Brain microvascular endothelial cell (primary cell): ENCODE results near the gene RPL41.

Source experiments
- DNase-seq: peaks from one replicate; pipeline ENCODE4 v3.0.0-alpha.2; 2020
- H3K27ac ChIP-seq: fragments of 250-450 bp; sonication (Bioruptor Pico); 2 replicates; pipeline ENCODE4 v1.5.1; 2020; ENCODE audit warnings: mild to moderate bottlenecking, moderate library complexity
- H3K27me3 ChIP-seq: fragments of 250-450 bp; sonication (Bioruptor Pico); replicated peaks from 2 replicates; pipeline ENCODE4 v1.5.1; 2020; ENCODE audit warnings: mild to moderate bottlenecking
- H3K36me3 ChIP-seq: fragments of 250-450 bp; sonication (Bioruptor Pico); replicated peaks from 2 replicates; pipeline ENCODE4 v1.5.1; 2020; ENCODE audit warnings: mild to moderate bottlenecking
- H3K4me3 ChIP-seq: 2 replicates; pipeline ENCODE4 v1.5.1; 2011; ENCODE audit warnings: low read depth, mild to moderate bottlenecking, control low read depth, low read length, moderate library complexity
- in situ Hi-C: cut with HindIII; loops from 2 replicates; pipeline ENCODE4 v1.10.0; 2017; ENCODE audit warnings: low sequenced_read_pairs, low pct_ligation_motif_present
- TF ChIP-seq, protein P1 (sequence below): IDR thresholded peaks from 2 replicates; pipeline ENCODE4 v1.5.1; 2011; ENCODE audit warnings: low read depth, mild to moderate bottlenecking, moderate library complexity, low read length, control low read depth, inconsistent platforms; ENCODE audit errors: missing control alignments

RPL41 gene

GRCh38 chr12:56158926-56159461, 42.6 kb downstream of the RPL41 start:
- DNase-seq, result peak; percentile 59
- H3K36me3 ChIP-seq, result peaks cover 46% of the 10 kb centered on the region
- in situ Hi-C loops, result no loop called here
- TF ChIP-seq, protein P1, sequence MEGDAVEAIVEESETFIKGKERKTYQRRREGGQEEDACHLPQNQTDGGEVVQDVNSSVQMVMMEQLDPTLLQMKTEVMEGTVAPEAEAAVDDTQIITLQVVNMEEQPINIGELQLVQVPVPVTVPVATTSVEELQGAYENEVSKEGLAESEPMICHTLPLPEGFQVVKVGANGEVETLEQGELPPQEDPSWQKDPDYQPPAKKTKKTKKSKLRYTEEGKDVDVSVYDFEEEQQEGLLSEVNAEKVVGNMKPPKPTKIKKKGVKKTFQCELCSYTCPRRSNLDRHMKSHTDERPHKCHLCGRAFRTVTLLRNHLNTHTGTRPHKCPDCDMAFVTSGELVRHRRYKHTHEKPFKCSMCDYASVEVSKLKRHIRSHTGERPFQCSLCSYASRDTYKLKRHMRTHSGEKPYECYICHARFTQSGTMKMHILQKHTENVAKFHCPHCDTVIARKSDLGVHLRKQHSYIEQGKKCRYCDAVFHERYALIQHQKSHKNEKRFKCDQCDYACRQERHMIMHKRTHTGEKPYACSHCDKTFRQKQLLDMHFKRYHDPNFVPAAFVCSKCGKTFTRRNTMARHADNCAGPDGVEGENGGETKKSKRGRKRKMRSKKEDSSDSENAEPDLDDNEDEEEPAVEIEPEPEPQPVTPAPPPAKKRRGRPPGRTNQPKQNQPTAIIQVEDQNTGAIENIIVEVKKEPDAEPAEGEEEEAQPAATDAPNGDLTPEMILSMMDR, result no peak
- H3K27ac ChIP-seq, result peak overlapping the region; percentile 95
- no peaks in the 10 kb centered on the region for H3K27me3 ChIP-seq
- H3K4me3 ChIP-seq, result peak overlapping the region; percentile 99

GRCh38 chr12:56159482-56160192, 43.2 kb downstream of the RPL41 start:
- H3K27ac ChIP-seq, result peak overlapping the region; percentile 95
- H3K4me3 ChIP-seq, result peak overlapping the region; percentile 99
- no peak for DNase-seq
- peaks cover 50% of the 10 kb centered on the region for H3K36me3 ChIP-seq
- no peaks in the 10 kb centered on the region for H3K27me3 ChIP-seq
- TF ChIP-seq, protein P1, result no peak
- in situ Hi-C loops, result no loop called here

- Histone ChIP-seq H3K36me3 (peaks cover 55% of the 10 kb centered on the region), H3K4me3 (peak overlapping the region; percentile 99), H3K27me3 (no peaks in the 10 kb centered on the region), H3K27ac (peak overlapping the region; percentile 13)
- in situ Hi-C loops, result no loop called here
- peak; percentile 52 for DNase-seq
- TF ChIP-seq, protein P1, result no peak
Observed at GRCh38 chr12:56160193-56160763, 43.8 kb downstream of the RPL41 start.

GRCh38 chr12:56160894-56161689, 44.7 kb downstream of the RPL41 start:
- in situ Hi-C loops, result no loop called here
- H3K27ac ChIP-seq, result no peak overlapping the region
- H3K4me3 ChIP-seq, result peak overlapping the region; percentile 99
- TF ChIP-seq, protein P1, result no peak
- no peaks in the 10 kb centered on the region for H3K27me3 ChIP-seq
- no peak for DNase-seq
- peaks cover 62% of the 10 kb centered on the region for H3K36me3 ChIP-seq

DNA sequence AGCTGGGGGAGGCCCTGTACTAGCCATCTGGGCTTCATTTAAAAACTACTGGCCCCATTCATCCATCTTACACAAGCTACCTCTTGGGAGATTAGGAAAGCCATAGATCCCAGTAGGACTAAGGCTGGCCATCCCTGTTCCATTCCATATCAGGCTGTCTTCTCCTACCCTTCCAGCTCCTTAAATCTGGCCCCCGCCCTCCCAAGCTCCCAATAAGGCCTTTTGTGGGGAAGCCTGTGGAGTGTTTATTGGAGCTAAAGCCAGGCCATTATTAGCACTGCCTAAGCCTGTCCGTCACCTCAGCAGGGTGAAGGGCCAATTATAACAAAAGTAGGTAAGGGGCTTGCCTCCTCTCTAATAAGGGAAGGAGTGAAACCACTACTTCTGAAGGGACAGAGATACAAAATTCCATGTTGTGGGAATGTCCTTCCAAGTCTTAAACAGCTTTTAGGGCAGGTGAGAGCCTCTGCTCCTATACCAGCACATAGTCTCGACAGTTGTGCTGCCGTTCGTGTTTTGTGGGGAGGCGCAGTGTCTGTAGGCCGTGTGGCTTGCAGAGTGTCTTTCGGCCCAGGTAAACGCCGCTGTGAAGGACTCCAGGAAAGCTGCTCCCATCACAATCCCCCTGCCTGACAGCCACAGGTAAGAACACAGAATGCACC, 45.4 kb downstream of the RPL41 start:
- Histone ChIP-seq H3K4me3 (peak overlapping the region; percentile 99), H3K27me3 (no peaks in the 10 kb centered on the region), H3K27ac (no peak overlapping the region), H3K36me3 (peaks cover 67% of the 10 kb centered on the region)
- TF ChIP-seq, protein P1, result no peak
- in situ Hi-C loops, result no loop called here
- no peak for DNase-seq
